ENCODE measurements around the gene COL20A1.

- TF ChIP-seq CTCF (IDR thresholded peaks at IDR 0.05) = no peak
- TF ChIP-seq EP300 (IDR thresholded peaks at IDR 0.05) = no peak
Observed at GRCh38 chr20:63261060-63261794, 31.8 kb upstream of the COL20A1 start.
